ENCODE data around the gene HMGB3. TPM values are rescaled to one million over a fixed set of nuclear protein-coding genes. Genes with fewer than 3 reads are reported as not detected.

Gene HMGB3
- total RNA-seq, 2 experiments from 2014 or later = 4.0 to 5.4 TPM

- peaks cover 5% of the 10 kb centered on the region for H3K4me1 Mint-ChIP-seq (ENCODE audit: low read depth)
- H3K27me3 ChIP-seq (ENCODE audit: control insufficient read depth in 1 of 2, insufficient read depth in 2 of 2, low read length in 2 of 2) = peaks cover 0 to 3% of the 10 kb centered on the region in 2 experiments
- no peaks in the 10 kb centered on the region for H3K36me3 ChIP-seq (ENCODE audit: insufficient read depth, low read length)
- H3K4me3 ChIP-seq (ENCODE audit: low read length) = no peak overlapping the region
- TF ChIP-seq, protein P1, sequence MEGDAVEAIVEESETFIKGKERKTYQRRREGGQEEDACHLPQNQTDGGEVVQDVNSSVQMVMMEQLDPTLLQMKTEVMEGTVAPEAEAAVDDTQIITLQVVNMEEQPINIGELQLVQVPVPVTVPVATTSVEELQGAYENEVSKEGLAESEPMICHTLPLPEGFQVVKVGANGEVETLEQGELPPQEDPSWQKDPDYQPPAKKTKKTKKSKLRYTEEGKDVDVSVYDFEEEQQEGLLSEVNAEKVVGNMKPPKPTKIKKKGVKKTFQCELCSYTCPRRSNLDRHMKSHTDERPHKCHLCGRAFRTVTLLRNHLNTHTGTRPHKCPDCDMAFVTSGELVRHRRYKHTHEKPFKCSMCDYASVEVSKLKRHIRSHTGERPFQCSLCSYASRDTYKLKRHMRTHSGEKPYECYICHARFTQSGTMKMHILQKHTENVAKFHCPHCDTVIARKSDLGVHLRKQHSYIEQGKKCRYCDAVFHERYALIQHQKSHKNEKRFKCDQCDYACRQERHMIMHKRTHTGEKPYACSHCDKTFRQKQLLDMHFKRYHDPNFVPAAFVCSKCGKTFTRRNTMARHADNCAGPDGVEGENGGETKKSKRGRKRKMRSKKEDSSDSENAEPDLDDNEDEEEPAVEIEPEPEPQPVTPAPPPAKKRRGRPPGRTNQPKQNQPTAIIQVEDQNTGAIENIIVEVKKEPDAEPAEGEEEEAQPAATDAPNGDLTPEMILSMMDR (IDR thresholded peaks at IDR 0.05) = no peak
- H3K4me3 Mint-ChIP-seq = peak overlapping the region; percentile 11
- H3K27ac Mint-ChIP-seq = no peak overlapping the region
- H3K9me3 ChIP-seq (ENCODE audit: control insufficient read depth in 1 of 2, insufficient read depth in 1 of 2, low read length in 2 of 2) = no peaks in the 10 kb centered on the region
- intact Hi-C loops (cut with DNase I, micrococcal nuclease) = loop anchor here (2.0 to 10.0 kb wide), 3 partner anchors 77 to 415 kb away; partner anchors contain the start of genes CD99L2 (in 1 of the 2) and VMA21 (in 1 of the 2)
- H3K27ac ChIP-seq (ENCODE audit: low read depth in 1 of 2, low read length in 2 of 2) = no peak overlapping the region
- peaks cover 6% of the 10 kb centered on the region for H3K27me3 Mint-ChIP-seq
- H3K4me1 ChIP-seq (ENCODE audit: insufficient read depth, low read length) = peaks cover 12% of the 10 kb centered on the region
- POLR2A ChIA-PET = no interaction called here
- CTCF ChIA-PET = no interaction called here
- peaks cover 5% of the 10 kb centered on the region for H3K36me3 Mint-ChIP-seq (ENCODE audit: low read depth)
- ATAC-seq (ENCODE audit: poor library complexity) (no peak), DNase-seq (no peak)
- no peaks in the 10 kb centered on the region for H3K9me3 Mint-ChIP-seq
Measured at GRCh38 chrX:150980186-150980585, 2.9 kb upstream of the HMGB3 start.

- ChIA-PET POLR2A (no interaction called here), CTCF (no interaction called here)
- DNase-seq (no peak), ATAC-seq (ENCODE audit: poor library complexity) (no peak)
- no peak overlapping the region for H3K4me3 Mint-ChIP-seq
- Histone ChIP-seq H3K27ac (ENCODE audit: low read depth in 1 of 2, low read length in 2 of 2) (no peak overlapping the region), H3K4me3 (ENCODE audit: low read length) (no peak overlapping the region), H3K27me3 (ENCODE audit: control insufficient read depth in 1 of 2, insufficient read depth in 2 of 2, low read length in 2 of 2) (peaks cover 0 to 8% of the 10 kb centered on the region in 2 experiments), H3K4me1 (ENCODE audit: insufficient read depth, low read length) (peaks cover 14% of the 10 kb centered on the region), H3K9me3 (ENCODE audit: control insufficient read depth in 1 of 2, insufficient read depth in 1 of 2, low read length in 2 of 2) (no peaks in the 10 kb centered on the region), H3K36me3 (ENCODE audit: insufficient read depth, low read length) (no peaks in the 10 kb centered on the region)
- TF ChIP-seq, protein P1 (IDR thresholded peaks at IDR 0.05) = no peak
- H3K27ac Mint-ChIP-seq = no peak overlapping the region
- peaks cover 5% of the 10 kb centered on the region for H3K36me3 Mint-ChIP-seq (ENCODE audit: low read depth)
- H3K9me3 Mint-ChIP-seq = no peaks in the 10 kb centered on the region
- intact Hi-C loops (cut with DNase I, micrococcal nuclease) = loop anchor here (2.0 to 10.0 kb wide), 3 partner anchors 78 to 414 kb away; partner anchors contain the start of genes CD99L2 (in 1 of the 2) and VMA21 (in 1 of the 2)
- peaks cover 11% of the 10 kb centered on the region for H3K27me3 Mint-ChIP-seq
- peaks cover 7% of the 10 kb centered on the region for H3K4me1 Mint-ChIP-seq (ENCODE audit: low read depth)
Measured at GRCh38 chrX:150980711-150981110, 2.4 kb upstream of the HMGB3 start.

GRCh38 chrX:150982235-150982787 lies 824 bp upstream of the HMGB3 start:
- Histone ChIP-seq H3K36me3 (ENCODE audit: insufficient read depth, low read length) (no peaks in the 10 kb centered on the region), H3K9me3 (ENCODE audit: control insufficient read depth in 1 of 2, insufficient read depth in 1 of 2, low read length in 2 of 2) (no peaks in the 10 kb centered on the region), H3K4me3 (ENCODE audit: low read length) (peak overlapping the region; percentile 59), H3K27me3 (ENCODE audit: control insufficient read depth in 1 of 2, insufficient read depth in 2 of 2, low read length in 2 of 2) (peaks cover 0 to 9% of the 10 kb centered on the region in 2 experiments), H3K4me1 (ENCODE audit: insufficient read depth, low read length) (peaks cover 14% of the 10 kb centered on the region), H3K27ac (ENCODE audit: low read depth in 1 of 2, low read length in 2 of 2) (no peak overlapping the region)
- no peak overlapping the region for H3K27ac Mint-ChIP-seq
- ChIA-PET CTCF (no interaction called here), POLR2A (no interaction called here)
- TF ChIP-seq, protein P1 (IDR thresholded peaks at IDR 0.05) = no peak
- H3K4me1 Mint-ChIP-seq (ENCODE audit: low read depth) = peaks cover 7% of the 10 kb centered on the region
- H3K36me3 Mint-ChIP-seq (ENCODE audit: low read depth) = peaks cover 5% of the 10 kb centered on the region
- intact Hi-C loops (cut with DNase I, micrococcal nuclease) = loop anchor here (10.0 kb wide), 2 partner anchors 88 to 412 kb away; partner anchors contain the start of genes CD99L2 (in 1 of the 2) and VMA21 (in 1 of the 2)
- H3K4me3 Mint-ChIP-seq = peak overlapping the region; percentile 83
- ATAC-seq (ENCODE audit: poor library complexity) (no peak), DNase-seq (peak in 1 of 14 experiments; percentile 13)
- peaks cover 17% of the 10 kb centered on the region for H3K27me3 Mint-ChIP-seq
- H3K9me3 Mint-ChIP-seq = no peaks in the 10 kb centered on the region

Data from CD4-positive, alpha-beta T cell (primary cell).